ENCODE results near the gene B4GALNT4. TPM values are rescaled to one million over a fixed set of nuclear protein-coding genes. Genes with fewer than 3 reads are reported as not detected.
"Not testable (repeated sequence)": the region's sequence is repeated elsewhere in the genome, so short reads cannot be mapped to it uniquely, and the experiment has no call there.

B4GALNT4 gene
- total and polyA plus RNA-seq, 2 of the 13 experiments (the other 11 are each of a cell fraction or from before 2014, with no cell fraction given): 30.5 to 50.1 TPM

DNA sequence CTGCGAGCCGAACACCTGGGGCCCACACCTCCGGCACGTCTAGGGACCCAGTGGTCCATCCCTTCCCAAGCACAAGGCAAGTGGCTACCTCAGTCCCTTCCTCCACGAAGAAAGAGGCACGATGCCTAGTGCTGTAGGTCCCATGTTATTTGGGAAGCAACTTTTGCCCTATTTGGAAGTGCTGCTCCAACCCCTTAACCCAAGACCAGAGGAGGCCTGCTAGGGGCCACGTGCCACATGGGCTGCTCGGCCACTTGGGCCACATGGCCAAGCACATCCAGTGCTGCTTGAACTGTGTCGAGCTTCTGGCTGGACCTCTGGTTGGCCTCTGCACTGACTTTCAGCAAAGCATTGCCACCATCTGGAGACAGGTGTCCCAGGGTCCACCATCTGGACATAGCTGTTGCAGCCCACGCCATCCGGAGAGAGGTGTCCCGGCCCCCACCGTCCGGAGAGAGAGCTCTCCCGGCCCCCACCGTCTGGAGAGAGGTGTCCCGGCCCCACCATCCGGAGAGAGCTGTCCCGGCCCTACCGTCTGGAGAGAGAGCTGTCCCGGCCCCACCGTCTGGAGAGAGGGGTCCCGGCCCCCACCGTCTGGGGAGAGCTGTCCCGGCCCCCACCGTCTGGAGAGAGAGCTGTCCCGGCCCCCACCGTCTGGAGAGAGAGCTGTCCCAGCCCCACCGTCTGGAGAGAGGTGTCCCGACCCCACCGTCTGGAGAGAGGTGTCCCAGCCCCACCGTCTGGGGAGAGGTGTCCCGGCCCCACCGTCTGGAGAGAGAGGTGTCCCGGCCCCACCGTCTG lies 6.5 kb upstream of the B4GALNT4 start:
- ATAC-seq (no peak), FAIRE-seq (no peak), DNase-seq (ENCODE audit: low spot score) (no peak)
- CTCF ChIA-PET (ENCODE audit: low intra/inter-chr PET ratio, low total read pairs): no interaction called here
- 81% methylated on average over 4 of the region's 36 CpGs for WGBS (ENCODE audit: low lambda C conversion rate)
- no peaks in the 10 kb centered on the region for H3K79me2 ChIP-seq (ENCODE audit: insufficient read depth, low read length)
- H3K4me2 ChIP-seq (ENCODE audit: low read depth, low read length): no peak overlapping the region
- BruUV-seq (replicated peaks): no TSS peak
- H3K4me1 ChIP-seq (ENCODE audit: insufficient read depth, low read length): peaks cover 17% of the 10 kb centered on the region
- peaks cover 10 to 30% of the 10 kb centered on the region in 2 experiments for H3K27me3 ChIP-seq (ENCODE audit: control insufficient read depth in 1 of 2, insufficient read depth in 2 of 2, low read length in 2 of 2)
- no peak overlapping the region for H3K9ac ChIP-seq (ENCODE audit: insufficient read depth, low read depth, low read length)
- H4K20me1 ChIP-seq (ENCODE audit: insufficient read depth, low read length): no peaks in the 10 kb centered on the region
- H3K4me3 ChIP-seq (replicated peaks in 1 of 3; ENCODE audit: insufficient read depth in 1 of 3, low read depth in 2 of 3, low read length in 3 of 3): no peak overlapping the region
- TF ChIP-seq ARID2 (CRISPR knock-in tag; IDR thresholded peaks at IDR 0.05; ENCODE audit: borderline replicate concordance) (no peak), MED1 (CRISPR knock-in tag; IDR thresholded peaks at IDR 0.05) (no peak), ZBTB21 (CRISPR knock-in tag; IDR thresholded peaks at IDR 0.05) (no peak), ZNF687 (CRISPR knock-in tag; IDR thresholded peaks at IDR 0.05) (peak; percentile 26), ZNF282 (IDR thresholded peaks at IDR 0.05; ENCODE audit: partially characterized antibody) (no peak), ZNF468 (CRISPR knock-in tag; IDR thresholded peaks at IDR 0.05) (no peak), KLF15 (CRISPR knock-in tag; IDR thresholded peaks at IDR 0.05; ENCODE audit: borderline replicate concordance) (no peak), MATR3 (CRISPR knock-in tag; IDR thresholded peaks at IDR 0.05) (no peak)
- TF ChIP-seq, protein P1, sequence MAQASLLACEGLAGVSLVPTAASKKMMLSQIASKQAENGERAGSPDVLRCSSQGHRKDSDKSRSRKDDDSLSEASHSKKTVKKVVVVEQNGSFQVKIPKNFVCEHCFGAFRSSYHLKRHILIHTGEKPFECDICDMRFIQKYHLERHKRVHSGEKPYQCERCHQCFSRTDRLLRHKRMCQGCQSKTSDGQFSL (CRISPR knock-in tag; IDR thresholded peaks at IDR 0.05): no peak
- in situ Hi-C loops (cut with HindIII; ENCODE audit: extremely low pct_ligation_motif_present, low pct_unique_long_range_greater_than_20kb): no loop called here
- H3K36me3 ChIP-seq (replicated peaks in 1 of 2; ENCODE audit: control insufficient read depth in 1 of 2, insufficient read depth in 2 of 2, low read length in 2 of 2): no peaks in the 10 kb centered on the region
- intact Hi-C loops (cut with micrococcal nuclease; ENCODE audit: unreplicated experiment): no loop called here
- peaks cover 9% of the 10 kb centered on the region for H3K9me3 ChIP-seq (ENCODE audit: low read length)
- H2AFZ ChIP-seq (ENCODE audit: low read length): no peak overlapping the region
- POLR2A ChIA-PET: interaction anchor here (0.8 to 2.0 kb wide), 2 partner anchors 34 to 57 kb away, joined by 3 to 7 read pairs; no protein-coding TSS in a partner anchor
- H3K27ac ChIP-seq (ENCODE audit: extremely low read length, insufficient read depth, low read length): no peak overlapping the region

GRCh38 chr11:363443-363805 lies 5.9 kb upstream of the B4GALNT4 start:
- H3K79me2 ChIP-seq (ENCODE audit: insufficient read depth, low read length); H3K36me3 ChIP-seq (replicated peaks in 1 of 2; ENCODE audit: control insufficient read depth in 1 of 2, insufficient read depth in 2 of 2, low read length in 2 of 2); ATAC-seq; H3K9me3 ChIP-seq (ENCODE audit: low read length); DNase-seq (ENCODE audit: low spot score); FAIRE-seq; CTCF ChIA-PET (ENCODE audit: low intra/inter-chr PET ratio, low total read pairs); in situ Hi-C loops (cut with HindIII; ENCODE audit: extremely low pct_ligation_motif_present, low pct_unique_long_range_greater_than_20kb); H4K20me1 ChIP-seq (ENCODE audit: insufficient read depth, low read length); intact Hi-C loops (cut with micrococcal nuclease; ENCODE audit: unreplicated experiment); H3K9ac ChIP-seq (ENCODE audit: insufficient read depth, low read depth, low read length); BruUV-seq (replicated peaks); H3K4me2 ChIP-seq (ENCODE audit: low read depth, low read length); H3K27ac ChIP-seq (ENCODE audit: extremely low read length, insufficient read depth, low read length); H2AFZ ChIP-seq (ENCODE audit: low read length); H3K4me3 ChIP-seq (replicated peaks in 1 of 3; ENCODE audit: insufficient read depth in 1 of 3, low read depth in 2 of 3, low read length in 3 of 3): not testable (repeated sequence)
- POLR2A ChIA-PET: interaction anchor here (0.8 to 2.0 kb wide), 3 partner anchors 34 to 58 kb away, joined by 3 to 7 read pairs (median 5); no protein-coding TSS in a partner anchor
- no CpG with 5 or more reads among the region's 22 CpGs for WGBS (ENCODE audit: low lambda C conversion rate)
- peaks cover 17% of the 10 kb centered on the region for H3K4me1 ChIP-seq (ENCODE audit: insufficient read depth, low read length)
- peaks cover 10 to 34% of the 10 kb centered on the region in 2 experiments for H3K27me3 ChIP-seq (ENCODE audit: control insufficient read depth in 1 of 2, insufficient read depth in 2 of 2, low read length in 2 of 2)
